GM18517 (cell line): Measurements from ENCODE around the gene AKAP8L.
"Not testable (repeated sequence)": the region's sequence is repeated elsewhere in the genome, so short reads cannot be mapped to it uniquely, and the experiment has no call there.

Experiments used
- ATAC-seq: cut with Tn5 transposase; IDR thresholded peaks from one replicate; pipeline ENCODE4 v1.9.1; 2021; ENCODE audit warnings: mild to moderate bottlenecking, moderate library complexity; ENCODE audit not compliant: unreplicated experiment

Gene AKAP8L

DNA sequence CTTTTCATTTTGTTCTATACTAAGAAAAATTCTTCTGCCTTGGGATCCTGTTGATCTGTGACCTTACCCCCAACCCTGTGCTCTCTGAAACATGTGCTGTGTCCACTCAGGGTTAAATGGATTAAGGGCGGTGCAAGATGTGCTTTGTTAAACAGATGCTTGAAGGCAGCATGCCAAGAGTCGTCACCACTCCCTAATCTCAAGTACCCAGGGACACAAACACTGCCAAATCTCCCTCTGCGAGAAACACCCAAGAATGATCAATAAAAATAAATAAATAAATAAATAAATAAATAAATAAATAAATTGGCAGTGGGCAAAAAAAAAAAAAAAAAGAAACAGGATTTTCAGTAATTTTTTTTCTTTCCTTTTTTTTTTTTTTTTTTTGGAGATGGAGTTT, 55.0 kb downstream of the AKAP8L start:
- not testable (repeated sequence) for ATAC-seq

DNA sequence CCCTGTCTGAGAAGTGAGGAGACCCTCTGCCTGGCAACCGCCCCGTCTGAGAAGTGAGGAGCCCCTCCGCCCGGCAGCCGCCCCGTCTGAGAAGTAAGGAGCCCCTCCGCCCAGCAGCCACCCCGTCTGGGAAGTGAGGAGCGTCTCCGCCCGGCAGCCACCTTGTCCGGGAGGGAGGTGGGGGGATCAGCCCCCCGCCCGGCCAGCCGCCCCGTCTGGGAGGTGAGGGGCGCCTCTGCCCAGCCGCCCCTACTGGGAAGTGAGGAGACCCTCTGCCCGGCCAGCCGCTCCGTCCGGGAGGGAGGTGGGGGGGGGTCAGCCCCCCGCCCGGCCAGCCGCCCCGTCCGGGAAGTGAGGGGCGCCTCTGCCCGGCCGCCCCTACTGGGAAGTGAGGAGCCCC, 55.7 kb downstream of the AKAP8L start:
- ATAC-seq: not testable (repeated sequence)

DNA sequence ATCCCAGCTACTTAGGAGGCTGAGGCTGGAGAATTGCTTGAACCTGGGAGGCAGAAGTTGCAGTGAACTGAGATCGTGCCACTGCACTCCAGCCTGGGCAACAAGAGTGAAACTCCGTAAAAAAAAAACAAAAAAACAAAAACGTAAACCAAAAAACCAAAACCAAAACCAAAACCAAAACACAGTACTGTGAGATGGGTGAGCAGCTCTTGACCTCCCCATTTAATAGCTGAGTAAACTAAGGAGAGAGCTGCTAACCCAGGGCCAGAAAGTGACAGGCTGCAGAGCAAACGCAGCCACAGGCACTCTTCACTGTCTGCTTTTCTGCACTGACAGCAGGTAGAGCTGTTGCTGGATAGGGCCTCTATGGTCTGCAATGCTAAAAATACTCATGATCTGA, 58.8 kb downstream of the AKAP8L start:
- ATAC-seq: not testable (repeated sequence)

DNA sequence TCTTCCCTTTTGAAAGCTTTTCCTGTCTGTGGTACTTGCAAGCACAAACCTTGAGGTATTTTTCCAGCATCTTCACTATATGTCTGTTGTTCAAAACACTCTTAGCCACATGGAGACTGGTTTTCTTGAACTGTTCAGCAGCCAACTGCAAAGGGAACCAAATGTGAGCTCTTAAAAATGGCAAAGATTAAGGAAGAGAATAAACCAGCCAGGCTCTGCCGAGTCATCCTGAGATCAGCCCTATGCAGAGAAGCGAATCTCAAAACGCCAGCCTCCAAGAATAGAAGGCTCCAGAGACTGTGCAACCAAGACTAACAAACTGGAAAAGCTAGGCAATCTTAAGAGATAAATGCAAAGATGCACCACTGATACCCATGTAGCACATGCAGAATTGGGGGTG, 59.9 kb downstream of the AKAP8L start:
- no peak for ATAC-seq

DNA sequence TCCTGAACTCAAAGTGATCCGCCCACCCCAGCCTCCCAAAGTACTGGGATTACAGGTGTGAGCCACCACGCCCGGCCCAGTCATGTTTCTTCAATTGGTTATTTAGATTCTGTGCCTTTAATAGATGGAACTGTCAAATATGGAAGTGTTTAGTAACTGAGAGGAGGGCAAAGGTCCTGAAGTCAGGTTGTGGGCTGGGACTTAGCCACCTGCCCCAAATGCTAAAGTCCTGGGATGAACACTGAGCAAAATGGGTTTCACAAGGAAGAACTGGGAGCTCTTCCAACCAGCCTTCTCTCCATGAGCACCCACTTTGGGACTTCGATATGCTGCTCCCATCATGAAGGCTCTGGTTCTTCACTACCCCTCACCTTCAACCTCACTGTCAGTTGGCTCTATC, 60.9 kb downstream of the AKAP8L start:
- ATAC-seq: no peak

DNA sequence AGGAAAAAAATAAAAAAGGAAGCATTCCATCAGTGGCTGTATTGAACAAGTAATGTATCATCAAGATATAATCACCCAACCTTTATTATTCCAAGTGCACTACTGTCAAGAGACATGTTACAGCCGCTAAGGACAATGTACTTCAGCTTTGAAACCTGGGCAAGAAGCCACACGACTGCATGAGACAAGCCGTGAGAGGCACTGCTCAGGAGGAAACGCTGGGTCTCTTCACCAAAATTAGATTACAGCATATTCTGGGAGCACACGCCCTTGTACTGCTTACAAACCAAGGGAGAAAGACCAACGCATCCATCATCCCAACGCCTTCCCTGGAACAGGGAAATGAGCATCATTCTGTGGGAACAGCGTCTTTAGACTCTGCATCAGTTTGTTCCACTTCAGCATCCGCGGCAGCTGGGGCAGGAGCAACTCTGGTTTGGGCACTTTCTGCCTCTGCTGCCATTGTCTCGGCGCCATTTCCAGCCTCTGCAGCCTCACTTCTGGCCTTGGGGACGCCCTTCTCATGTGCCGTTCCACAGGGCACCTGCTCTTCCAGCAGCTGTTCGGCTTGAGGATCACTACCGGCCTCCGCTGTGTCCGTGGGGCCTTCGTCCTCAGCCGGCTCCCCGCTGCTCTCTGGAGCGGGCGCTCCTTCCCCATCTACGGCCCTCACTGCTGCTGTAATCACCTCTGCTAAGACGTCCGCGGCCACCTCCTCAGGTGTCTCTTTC, 64.1 kb downstream of the AKAP8L start:
- no peak for ATAC-seq

DNA sequence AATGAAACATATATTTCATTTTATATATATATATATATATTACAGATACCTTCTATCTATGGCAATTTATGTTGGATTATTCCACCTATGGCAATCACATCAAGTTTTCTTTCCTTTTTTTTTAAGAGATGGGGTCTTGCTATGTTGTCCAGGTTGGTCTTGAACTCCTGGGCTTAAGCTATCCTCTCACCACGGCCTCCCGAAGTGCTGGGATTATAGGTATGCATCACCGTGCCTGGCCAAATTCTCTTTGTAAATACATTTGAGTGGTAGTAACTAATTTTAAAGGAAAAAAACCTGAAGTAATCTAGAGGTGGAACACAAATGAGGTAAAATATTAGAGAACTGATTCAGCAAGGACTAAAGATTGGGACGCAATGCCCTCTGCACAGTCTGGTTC, 64.9 kb downstream of the AKAP8L start:
- no peak for ATAC-seq

DNA sequence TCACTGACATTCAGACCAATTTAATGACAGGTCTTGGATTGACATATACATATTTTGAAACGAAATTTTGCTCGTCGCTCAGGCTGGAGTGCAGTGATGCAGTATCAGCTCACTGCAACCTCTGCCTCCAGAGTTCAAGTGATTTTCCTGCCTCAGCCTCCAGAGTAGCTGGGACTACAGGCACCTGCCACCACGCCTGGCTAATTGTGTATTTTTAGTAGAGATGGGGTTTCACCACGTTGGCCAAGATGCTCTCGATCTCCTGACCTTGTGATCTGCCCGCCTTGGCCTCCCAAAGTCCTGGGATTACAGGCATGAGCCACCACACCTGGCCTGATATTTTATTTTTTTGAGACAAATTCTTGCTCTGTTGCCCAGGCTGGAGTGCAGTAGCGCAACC, 66.3 kb downstream of the AKAP8L start:
- ATAC-seq: not testable (repeated sequence)

DNA sequence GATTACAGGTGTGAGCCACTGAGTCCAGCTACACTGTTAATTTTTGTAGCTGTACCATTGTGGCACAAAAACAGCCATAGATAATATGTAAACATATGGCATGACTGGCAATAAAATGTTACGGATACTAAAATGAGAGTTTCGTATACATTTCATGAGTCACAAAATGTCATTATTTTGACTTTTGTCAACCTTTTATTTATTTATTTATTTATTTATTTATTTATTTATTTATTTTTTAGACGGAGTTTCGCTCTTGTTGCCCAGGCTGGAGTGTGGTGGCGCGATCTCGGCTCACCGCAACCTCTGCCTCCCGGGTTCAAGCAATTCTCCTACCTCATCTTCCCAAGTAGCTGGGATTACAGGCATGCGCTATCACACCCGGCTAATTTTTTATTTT, 77.5 kb downstream of the AKAP8L start:
- ATAC-seq: not testable (repeated sequence)

DNA sequence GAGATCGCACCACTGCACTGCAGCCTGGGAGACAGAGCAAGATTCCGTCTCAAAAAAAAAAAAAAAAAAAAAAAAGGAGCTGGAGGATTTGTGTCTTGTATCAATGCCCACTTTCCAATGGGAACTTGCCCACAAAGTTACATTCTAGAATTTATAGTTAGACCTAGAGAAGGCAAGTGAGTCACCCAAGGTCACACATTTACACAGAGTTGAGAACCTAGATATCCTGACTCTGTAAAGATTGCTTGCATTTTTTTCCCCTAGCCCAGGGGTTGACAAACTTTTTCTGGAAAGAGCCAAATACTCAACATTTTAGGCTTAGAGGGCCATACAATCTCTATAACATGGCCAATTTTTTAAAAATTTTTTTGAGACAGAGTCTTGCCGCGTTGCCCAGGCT, 78.7 kb downstream of the AKAP8L start:
- ATAC-seq: no peak

DNA sequence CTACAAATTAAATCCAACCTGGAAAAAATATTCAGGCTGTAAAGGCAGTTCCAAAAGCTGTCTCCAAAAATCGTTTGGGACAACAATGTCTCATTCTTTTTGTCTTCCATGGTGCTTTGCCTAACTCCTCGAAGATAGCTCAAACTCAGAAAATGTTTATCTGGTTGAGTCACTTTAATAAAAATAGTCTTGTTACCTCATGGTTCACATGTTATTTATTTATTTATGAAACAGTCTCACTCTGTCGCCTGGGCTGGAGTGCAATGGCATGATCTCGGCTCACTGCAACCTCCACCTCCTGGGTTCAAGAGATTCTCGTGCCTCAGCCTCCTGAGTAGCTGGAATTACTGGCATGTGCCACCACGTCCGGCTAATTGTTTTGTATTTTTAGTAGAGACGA, 81.6 kb downstream of the AKAP8L start:
- ATAC-seq: no peak

DNA sequence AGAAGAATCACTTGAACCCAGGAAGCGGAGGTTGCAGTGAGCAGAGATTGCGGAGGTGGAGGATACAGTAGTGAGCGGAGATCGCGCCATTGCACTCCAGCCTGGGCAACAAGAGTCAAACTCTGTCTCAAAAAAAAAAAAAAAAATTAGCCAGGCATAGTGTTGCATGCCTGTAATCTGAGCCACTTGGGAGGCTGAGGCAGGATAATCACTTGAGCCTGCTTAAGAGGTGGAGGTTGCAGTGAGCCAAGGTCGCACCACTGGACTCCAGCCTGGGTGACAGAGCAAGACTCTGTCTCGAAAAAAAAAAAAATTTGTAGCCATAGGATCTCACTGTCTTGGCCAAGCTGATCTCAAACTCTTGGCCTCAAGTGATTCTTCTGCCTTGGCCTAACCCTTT, 82.8 kb downstream of the AKAP8L start:
- ATAC-seq: not testable (repeated sequence)

DNA sequence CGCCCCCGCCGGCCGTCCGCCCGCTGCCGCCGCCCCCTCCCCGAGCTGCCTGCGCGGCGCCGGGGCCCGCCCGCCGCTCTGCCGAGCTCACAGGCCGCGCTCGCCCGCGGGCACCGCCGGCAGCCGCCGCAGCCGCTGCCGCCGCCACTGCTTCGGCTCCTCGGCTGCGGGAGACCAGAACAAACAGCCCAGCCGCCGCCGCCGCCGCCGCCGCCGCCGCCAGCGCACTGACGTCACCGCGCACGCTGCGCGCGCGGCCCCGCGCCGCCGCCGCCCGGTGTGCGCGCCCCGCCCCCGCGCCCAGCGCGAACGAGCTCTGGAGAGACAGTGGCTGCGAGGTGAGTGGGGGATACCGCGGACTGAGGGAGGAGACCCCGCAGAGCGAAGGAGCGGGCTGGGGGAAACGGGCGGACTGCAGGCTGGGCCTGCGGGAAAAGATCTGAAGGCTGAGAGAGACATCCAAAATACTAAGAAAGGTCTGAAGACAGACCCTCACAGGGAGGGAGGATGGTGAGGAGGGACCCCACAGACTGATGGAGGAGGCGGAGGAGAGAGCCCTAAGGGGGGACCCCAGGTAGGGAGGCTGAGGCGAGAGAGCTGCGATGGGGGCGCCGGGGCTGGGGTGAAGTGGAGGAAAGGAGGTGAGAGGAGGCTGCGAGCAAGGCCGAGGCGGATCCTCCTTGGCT, 86.3 kb downstream of the AKAP8L start, which contains the start of gene BRD4:
Gene BRD4 (minus strand): TSS at position 229 of the 686 bp plus-strand sequence. CDS start 59,440 bp downstream, outside the sequence.
- no peak for ATAC-seq

DNA sequence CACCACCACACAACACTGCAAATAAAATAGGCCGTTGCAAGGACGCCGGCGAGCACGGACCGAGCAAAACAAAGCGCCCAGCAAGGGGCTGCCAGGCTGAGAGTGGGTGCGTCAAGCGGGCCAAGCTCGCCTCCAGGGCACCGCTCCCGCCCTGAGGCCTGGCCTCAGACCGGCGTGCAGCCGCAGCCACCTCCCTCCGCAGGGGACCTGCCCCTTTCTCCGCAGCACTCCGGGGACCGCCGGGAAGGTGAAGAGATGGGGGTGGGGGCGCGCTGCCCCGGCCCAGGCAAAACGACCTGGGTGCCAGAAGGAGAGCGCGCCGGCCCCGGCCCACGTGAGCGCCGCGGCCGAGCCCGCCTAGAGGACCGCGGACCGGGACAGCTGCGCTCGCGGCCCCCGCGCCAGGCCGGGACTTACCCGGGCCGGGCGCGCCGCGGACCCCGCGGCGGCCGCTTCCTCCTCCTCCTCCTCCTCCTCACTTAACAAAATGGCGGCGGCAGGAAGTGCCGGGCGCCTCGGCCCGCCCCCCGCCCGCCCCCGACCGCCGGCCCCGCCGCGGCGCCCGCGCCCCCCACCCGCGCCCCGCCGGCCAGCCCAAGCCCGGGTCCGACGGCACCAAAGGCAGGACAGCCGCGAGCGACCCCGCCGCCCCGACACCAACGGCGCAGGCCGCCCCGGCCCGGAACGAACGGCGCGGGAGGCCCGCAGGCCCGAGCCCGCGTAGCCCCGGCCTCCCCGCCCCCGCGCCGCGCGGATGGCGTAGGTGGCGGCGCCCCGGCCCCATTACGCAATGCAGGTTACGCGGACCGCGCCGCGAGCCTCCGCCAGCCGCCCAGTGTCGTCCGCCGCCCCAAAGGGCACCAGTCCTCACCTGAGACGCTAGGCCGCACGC, 87.1 kb downstream of the AKAP8L start:
- ATAC-seq: no peak

DNA sequence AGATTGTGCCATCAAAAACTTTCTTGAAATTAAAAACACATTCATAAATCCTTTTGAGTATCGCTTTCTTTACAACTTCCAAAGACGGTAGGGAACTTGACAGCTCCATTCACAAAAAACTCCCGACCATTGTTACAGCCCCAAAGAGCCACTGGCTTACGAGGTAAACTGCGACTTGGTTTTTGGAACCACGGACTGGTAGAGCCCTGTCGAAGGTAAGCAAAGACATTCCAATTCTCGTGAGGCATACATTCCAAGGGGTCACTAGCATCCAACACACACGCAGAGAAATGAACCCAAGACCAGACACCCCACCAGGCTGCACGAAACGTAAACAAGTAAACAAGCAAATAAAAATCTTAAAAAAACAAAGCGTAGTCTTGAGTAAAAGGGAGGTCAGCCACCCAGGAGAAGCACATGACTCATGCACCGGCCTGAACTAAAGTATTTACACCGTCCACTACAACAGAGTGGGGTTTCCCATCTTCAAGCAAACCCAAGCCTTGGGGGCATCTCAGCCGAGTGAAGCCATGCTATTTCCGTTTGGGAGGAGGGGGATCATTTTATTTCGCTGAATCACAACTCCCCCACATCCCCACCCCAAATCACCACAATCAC, 87.9 kb downstream of the AKAP8L start:
- ATAC-seq: no peak
